ENCODE data around the gene GPR132. TPM values are rescaled to one million over a fixed set of nuclear protein-coding genes. Genes with fewer than 3 reads are reported as not detected.

Gene GPR132
- total RNA-seq, 3 donors from 2014 or later (not counting 1 experiment from before 2014, with no cell fraction given): 18.2 to 30.3 (median 26.7) TPM

DNA sequence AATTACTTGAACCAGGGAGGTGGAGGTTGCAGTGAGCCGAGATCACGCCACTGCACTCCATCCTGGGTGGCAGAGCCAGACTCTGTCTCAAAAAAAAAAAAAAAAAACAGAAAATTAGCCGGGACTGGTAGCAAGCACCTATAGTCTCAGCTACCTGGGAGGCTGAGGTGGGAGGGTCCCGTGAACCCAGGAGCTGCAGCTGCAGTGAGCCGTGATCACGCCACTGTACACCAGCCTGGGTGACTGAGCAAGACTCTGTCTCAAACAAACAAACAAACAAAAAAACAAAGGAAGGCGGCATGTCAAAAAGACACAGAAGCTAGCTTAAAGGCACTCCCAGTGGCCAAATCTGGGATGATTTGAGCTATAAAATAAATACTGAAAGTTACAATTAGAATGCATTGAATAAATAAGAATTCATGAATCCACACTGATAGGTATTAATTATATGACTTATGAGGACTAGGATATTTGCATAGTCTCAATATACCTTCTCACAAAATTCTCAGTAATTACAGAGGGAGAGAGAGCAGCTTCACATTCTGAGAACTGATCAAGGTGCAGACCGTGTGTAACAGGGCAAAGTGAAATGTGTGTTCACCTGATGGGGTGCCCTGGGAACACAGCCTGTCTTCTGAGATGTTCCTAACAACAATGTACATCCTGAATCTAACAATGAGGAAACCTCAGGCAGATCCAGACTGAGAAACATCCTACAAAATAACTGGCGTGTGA is 42.7 kb upstream of the GPR132 start:
- Histone ChIP-seq H3K9me3 (ENCODE audit: control insufficient read depth, insufficient read depth, low read length) (no peaks in the 10 kb centered on the region), H3K4me3 (ENCODE audit: low read length) (no peak overlapping the region), H3K4me1 (ENCODE audit: control insufficient read depth, insufficient read depth, low read length) (no peaks in the 10 kb centered on the region), H3K27me3 (ENCODE audit: control insufficient read depth, insufficient read depth, low read length) (no peaks in the 10 kb centered on the region), H3K27ac (ENCODE audit: low read length) (no peak overlapping the region), H3K36me3 (ENCODE audit: control insufficient read depth, insufficient read depth, low read length) (no peaks in the 10 kb centered on the region)
- peaks cover 0 to 2% of the 10 kb centered on the region in 2 donors for H3K9me3 Mint-ChIP-seq
- H3K4me3 Mint-ChIP-seq: no peak overlapping the region
- no peaks in the 10 kb centered on the region for H3K4me1 Mint-ChIP-seq
- WGBS (ENCODE audit: insufficient coverage): 77% methylated on average over 8 of the region's 9 CpGs
- peaks cover 26 to 36% of the 10 kb centered on the region in 2 donors for H3K27me3 Mint-ChIP-seq (ENCODE audit: low read depth in 2 of 2)
- no peak overlapping the region for H3K27ac Mint-ChIP-seq
- H3K36me3 Mint-ChIP-seq: no peaks in the 10 kb centered on the region
- TF ChIP-seq, protein P1, sequence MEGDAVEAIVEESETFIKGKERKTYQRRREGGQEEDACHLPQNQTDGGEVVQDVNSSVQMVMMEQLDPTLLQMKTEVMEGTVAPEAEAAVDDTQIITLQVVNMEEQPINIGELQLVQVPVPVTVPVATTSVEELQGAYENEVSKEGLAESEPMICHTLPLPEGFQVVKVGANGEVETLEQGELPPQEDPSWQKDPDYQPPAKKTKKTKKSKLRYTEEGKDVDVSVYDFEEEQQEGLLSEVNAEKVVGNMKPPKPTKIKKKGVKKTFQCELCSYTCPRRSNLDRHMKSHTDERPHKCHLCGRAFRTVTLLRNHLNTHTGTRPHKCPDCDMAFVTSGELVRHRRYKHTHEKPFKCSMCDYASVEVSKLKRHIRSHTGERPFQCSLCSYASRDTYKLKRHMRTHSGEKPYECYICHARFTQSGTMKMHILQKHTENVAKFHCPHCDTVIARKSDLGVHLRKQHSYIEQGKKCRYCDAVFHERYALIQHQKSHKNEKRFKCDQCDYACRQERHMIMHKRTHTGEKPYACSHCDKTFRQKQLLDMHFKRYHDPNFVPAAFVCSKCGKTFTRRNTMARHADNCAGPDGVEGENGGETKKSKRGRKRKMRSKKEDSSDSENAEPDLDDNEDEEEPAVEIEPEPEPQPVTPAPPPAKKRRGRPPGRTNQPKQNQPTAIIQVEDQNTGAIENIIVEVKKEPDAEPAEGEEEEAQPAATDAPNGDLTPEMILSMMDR (IDR thresholded peaks at IDR 0.05): no peak
- ATAC-seq: no peak
- no peak for DNase-seq
- intact Hi-C loops (cut with micrococcal nuclease): no loop called here

DNA sequence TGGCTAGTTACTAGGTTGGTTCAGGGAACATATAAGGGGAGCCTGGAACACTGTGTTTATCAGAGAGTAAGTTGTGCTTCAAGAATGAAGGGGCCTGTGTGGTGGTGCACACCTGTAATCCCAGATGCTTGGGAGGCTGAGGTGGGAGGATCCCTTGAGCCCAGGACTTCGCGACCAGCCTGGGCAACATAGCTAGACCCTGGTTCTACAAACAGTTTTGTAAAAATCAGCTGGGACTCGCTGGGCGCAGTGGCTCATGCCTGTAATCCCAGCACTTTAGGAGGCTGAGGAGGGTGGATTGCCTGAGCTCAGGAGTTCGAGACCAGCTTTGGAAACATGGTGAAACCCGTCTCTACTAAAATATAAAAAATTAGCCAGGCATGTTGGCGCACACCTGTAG is 42.1 kb upstream of the GPR132 start:
- H3K4me3 Mint-ChIP-seq: no peak overlapping the region

DNA sequence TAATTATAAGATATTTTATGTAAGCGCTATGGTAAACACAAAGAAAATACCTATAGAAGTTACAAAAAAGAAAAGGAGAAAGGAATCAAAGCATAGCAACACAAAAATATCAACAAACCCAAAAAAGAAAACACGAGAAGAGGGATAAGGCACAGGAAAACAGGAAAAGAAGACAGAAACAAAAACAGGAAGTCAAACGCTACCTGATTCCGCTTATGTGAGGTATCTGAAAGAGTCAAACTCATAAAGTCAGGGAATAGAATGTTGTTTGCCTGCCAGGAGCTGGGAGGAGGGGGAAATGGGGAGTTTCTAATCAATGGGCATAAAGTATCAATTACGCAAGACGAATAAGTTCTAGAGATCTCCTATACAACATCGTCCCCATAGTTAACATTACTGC is 39.9 kb upstream of the GPR132 start:
- Histone ChIP-seq H3K27me3 (ENCODE audit: control insufficient read depth, insufficient read depth, low read length) (no peaks in the 10 kb centered on the region), H3K4me1 (ENCODE audit: control insufficient read depth, insufficient read depth, low read length) (no peaks in the 10 kb centered on the region), H3K9me3 (ENCODE audit: control insufficient read depth, insufficient read depth, low read length) (no peaks in the 10 kb centered on the region), H3K36me3 (ENCODE audit: control insufficient read depth, insufficient read depth, low read length) (no peaks in the 10 kb centered on the region), H3K4me3 (ENCODE audit: low read length) (no peak overlapping the region), H3K27ac (ENCODE audit: low read length) (no peak overlapping the region)
- H3K4me3 Mint-ChIP-seq: no peak overlapping the region
- 18% methylated on average over 3 of the region's 7 CpGs for WGBS (ENCODE audit: insufficient coverage)
- DNase-seq (no peak), ATAC-seq (no peak)
- H3K36me3 Mint-ChIP-seq: no peaks in the 10 kb centered on the region
- TF ChIP-seq, protein P1 (IDR thresholded peaks at IDR 0.05): no peak
- H3K27me3 Mint-ChIP-seq (ENCODE audit: low read depth in 2 of 2): peaks cover 30 to 48% of the 10 kb centered on the region in 2 donors
- H3K27ac Mint-ChIP-seq: no peak overlapping the region
- no peaks in the 10 kb centered on the region for H3K4me1 Mint-ChIP-seq
- intact Hi-C loops (cut with micrococcal nuclease): no loop called here
- H3K9me3 Mint-ChIP-seq: peaks cover 0 to 2% of the 10 kb centered on the region in 2 donors

More for the DNA sequence above, 42.1 kb upstream of the GPR132 start:
- DNase-seq (no peak), ATAC-seq (no peak)
- Mint-ChIP-seq H3K36me3 (no peaks in the 10 kb centered on the region), H3K27ac (no peak overlapping the region), H3K27me3 (ENCODE audit: low read depth in 2 of 2) (peaks cover 26 to 41% of the 10 kb centered on the region in 2 donors), H3K9me3 (peaks cover 0 to 2% of the 10 kb centered on the region in 2 donors), H3K4me1 (no peaks in the 10 kb centered on the region)
- H3K27me3 ChIP-seq (ENCODE audit: control insufficient read depth, insufficient read depth, low read length): no peaks in the 10 kb centered on the region
- no peaks in the 10 kb centered on the region for H3K36me3 ChIP-seq (ENCODE audit: control insufficient read depth, insufficient read depth, low read length)
- TF ChIP-seq, protein P1 (IDR thresholded peaks at IDR 0.05): no peak
- WGBS (ENCODE audit: insufficient coverage): 96% methylated on average over 7 of the region's 7 CpGs
- H3K4me1 ChIP-seq (ENCODE audit: control insufficient read depth, insufficient read depth, low read length): no peaks in the 10 kb centered on the region
- no peak overlapping the region for H3K27ac ChIP-seq (ENCODE audit: low read length)
- intact Hi-C loops (cut with micrococcal nuclease): no loop called here
- H3K9me3 ChIP-seq (ENCODE audit: control insufficient read depth, insufficient read depth, low read length): no peaks in the 10 kb centered on the region
- no peak overlapping the region for H3K4me3 ChIP-seq (ENCODE audit: low read length)

DNA sequence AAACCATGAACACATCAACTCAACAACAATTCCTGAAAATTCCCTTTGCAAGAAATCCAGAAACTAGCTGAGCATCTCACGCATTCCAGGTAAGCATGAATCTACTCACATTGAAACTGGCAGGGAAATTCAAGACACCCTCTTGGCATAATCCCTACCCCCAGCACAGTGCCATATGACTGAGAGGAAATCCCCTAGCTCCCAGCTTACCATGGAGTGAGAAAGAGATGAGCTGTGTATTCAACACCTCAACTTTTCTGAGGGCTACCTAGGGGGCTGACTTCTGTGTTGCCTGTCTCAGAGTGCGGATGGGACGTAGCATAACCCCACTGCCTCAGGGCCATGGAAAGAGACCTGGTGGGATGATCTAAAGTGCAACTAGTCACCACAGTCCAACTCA is 37.7 kb upstream of the GPR132 start:
- Mint-ChIP-seq H3K27me3 (ENCODE audit: low read depth in 2 of 2) (peaks cover 28 to 58% of the 10 kb centered on the region in 2 donors), H3K4me3 (no peak overlapping the region), H3K9me3 (peaks cover 0 to 2% of the 10 kb centered on the region in 2 donors), H3K27ac (no peak overlapping the region), H3K4me1 (no peaks in the 10 kb centered on the region), H3K36me3 (no peaks in the 10 kb centered on the region)
- WGBS (ENCODE audit: insufficient coverage): 88% methylated on average over 3 of the region's 3 CpGs
- Histone ChIP-seq H3K4me3 (ENCODE audit: low read length) (no peak overlapping the region), H3K36me3 (ENCODE audit: control insufficient read depth, insufficient read depth, low read length) (no peaks in the 10 kb centered on the region), H3K9me3 (ENCODE audit: control insufficient read depth, insufficient read depth, low read length) (peaks cover 5% of the 10 kb centered on the region), H3K27me3 (ENCODE audit: control insufficient read depth, insufficient read depth, low read length) (no peaks in the 10 kb centered on the region), H3K4me1 (ENCODE audit: control insufficient read depth, insufficient read depth, low read length) (no peaks in the 10 kb centered on the region), H3K27ac (ENCODE audit: low read length) (no peak overlapping the region)
- ATAC-seq: no peak
- intact Hi-C loops (cut with micrococcal nuclease): no loop called here
- DNase-seq: no peak
- TF ChIP-seq, protein P1 (IDR thresholded peaks at IDR 0.05): no peak
